B cell (primary cell): ENCODE measurements around the gene C1QL1.

ENCODE experiments used
- EZH2 ChIP-seq: IDR thresholded peaks from 2 replicates; pipeline ENCODE4 v1.6.1; 2012; ENCODE audit warnings: borderline replicate concordance, low read depth, mild to moderate bottlenecking, moderate library complexity, low read length; ENCODE audit not compliant: insufficient read depth, poor library complexity, severe bottlenecking
- TF ChIP-seq, protein P1 (sequence below): fragments of 200-600 bp; IDR thresholded peaks from one replicate; pipeline ENCODE4 v1.8.0; 2022; ENCODE audit warnings: antibody characterized with exemption, mild to moderate bottlenecking

DNA sequence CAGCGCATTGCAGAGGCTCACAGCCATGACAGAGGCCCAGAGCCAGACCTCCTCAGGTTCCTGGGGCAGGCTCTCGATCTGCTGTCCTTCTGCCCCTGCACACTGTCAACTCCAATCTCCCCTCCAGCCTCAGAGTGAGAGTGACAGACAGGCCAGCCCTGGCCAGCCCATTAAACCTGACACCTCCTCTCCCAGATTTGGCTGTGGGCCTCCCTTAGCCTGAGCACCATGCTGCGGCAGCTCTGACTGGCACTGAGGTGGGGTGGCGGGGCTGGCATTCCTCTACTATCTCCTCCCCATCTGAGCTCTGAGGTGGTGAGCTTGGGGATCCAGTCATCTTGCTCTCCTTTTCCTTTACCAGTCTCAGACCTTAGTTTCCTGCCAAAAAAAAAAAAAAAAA, 15.5 kb upstream of the C1QL1 start:
- TF ChIP-seq, protein P1, sequence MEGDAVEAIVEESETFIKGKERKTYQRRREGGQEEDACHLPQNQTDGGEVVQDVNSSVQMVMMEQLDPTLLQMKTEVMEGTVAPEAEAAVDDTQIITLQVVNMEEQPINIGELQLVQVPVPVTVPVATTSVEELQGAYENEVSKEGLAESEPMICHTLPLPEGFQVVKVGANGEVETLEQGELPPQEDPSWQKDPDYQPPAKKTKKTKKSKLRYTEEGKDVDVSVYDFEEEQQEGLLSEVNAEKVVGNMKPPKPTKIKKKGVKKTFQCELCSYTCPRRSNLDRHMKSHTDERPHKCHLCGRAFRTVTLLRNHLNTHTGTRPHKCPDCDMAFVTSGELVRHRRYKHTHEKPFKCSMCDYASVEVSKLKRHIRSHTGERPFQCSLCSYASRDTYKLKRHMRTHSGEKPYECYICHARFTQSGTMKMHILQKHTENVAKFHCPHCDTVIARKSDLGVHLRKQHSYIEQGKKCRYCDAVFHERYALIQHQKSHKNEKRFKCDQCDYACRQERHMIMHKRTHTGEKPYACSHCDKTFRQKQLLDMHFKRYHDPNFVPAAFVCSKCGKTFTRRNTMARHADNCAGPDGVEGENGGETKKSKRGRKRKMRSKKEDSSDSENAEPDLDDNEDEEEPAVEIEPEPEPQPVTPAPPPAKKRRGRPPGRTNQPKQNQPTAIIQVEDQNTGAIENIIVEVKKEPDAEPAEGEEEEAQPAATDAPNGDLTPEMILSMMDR: no peak
- no peak for TF ChIP-seq EZH2
